ENCODE data around the gene PDE10A. TPM values are rescaled to one million over a fixed set of nuclear protein-coding genes. Genes with fewer than 3 reads are reported as not detected.

Gene PDE10A
- total RNA-seq, 4 donors from 2014 or later, result 3.5 to 10.0 (median 6.2) TPM

Small RNA genes within 50 kb of the gene (small RNA-seq; reads per million reads assigned to genes)
- not detected for gene RNA5SP226

Data from tibial nerve (tissue), 4 donors.